ENCODE measurements around the gene SASH1. TPM values are rescaled to one million over a fixed set of nuclear protein-coding genes. Genes with fewer than 3 reads are reported as not detected.

SASH1 gene
- total and polyA plus RNA-seq, 2 of the 8 experiments (the other 6 are each of a cell fraction or from before 2014, with no cell fraction given) = 6.0 to 20.2 TPM

DNA sequence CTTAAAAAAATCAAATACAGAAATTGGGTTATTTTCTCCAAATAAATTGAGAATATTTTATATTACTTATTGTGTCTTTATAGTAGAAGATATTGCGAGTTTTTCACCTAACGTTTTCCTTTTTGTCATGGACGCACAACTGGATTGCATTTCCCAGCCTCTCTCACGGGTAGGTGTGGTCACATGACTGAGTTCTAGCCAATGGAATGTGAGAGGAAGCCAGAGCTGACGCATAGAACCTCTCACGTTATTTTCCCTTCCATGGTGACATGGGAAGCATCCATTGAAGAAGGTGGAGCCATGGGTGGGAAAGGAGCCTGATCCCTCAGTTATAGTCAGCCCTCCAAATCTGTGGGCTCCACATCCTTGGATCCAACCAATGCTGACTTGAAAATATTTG is 248.2 kb downstream of the SASH1 start:
- 89% methylated on average over 6 of the region's 6 CpGs; no CpG with 5 or more reads in 1 of the 2 experiments for WGBS, 2 experiments (ENCODE audit: extremely low coverage in 1 of 2, insufficient coverage in 1 of 2, insufficient read length in 1 of 2, insufficient replicate concordance in 2 of 2, low coverage in 1 of 2, low lambda C conversion rate in 2 of 2, missing lambda C conversion rate in 1 of 2)
- CTCF ChIA-PET (ENCODE audit: partially characterized antibody) = interaction anchor here (0.7 to 1.8 kb wide), 2 partner anchors 13 to 396 kb away, joined by 3 to 4 read pairs; no protein-coding TSS in a partner anchor
- TF ChIP-seq BRCA1 (IDR thresholded peaks at IDR 0.05; ENCODE audit: low read depth, low read length) (no peak), POLR2A (IDR thresholded peaks at IDR 0.05; ENCODE audit: control extremely low read depth in 1 of 2, low read depth in 2 of 2, low read length in 2 of 2) (no peak), KDM1A (IDR thresholded peaks at IDR 0.05; ENCODE audit: borderline replicate concordance, low read length) (no peak), NRF1 (IDR thresholded peaks at IDR 0.05; ENCODE audit: low read depth, low read length) (no peak), EP300 (IDR thresholded peaks at IDR 0.05; ENCODE audit: borderline replicate concordance in 1 of 2, low read depth in 2 of 2, low read length in 2 of 2) (no peak), ZNF274 (IDR thresholded peaks at IDR 0.05; ENCODE audit: borderline replicate concordance, extremely low read depth, low read length) (no peak), SIN3A (conservative IDR thresholded peaks at IDR 0.05 in 1 of 2, IDR thresholded peaks at IDR 0.05 in 1 of 2; ENCODE audit: low read depth in 1 of 2, low read length in 2 of 2) (no peak), ASH2L (IDR thresholded peaks at IDR 0.05; ENCODE audit: low read length) (no peak), CTBP2 (IDR thresholded peaks at IDR 0.05; ENCODE audit: borderline replicate concordance, insufficient read depth, insufficient read length, low read length) (no peak), CHD2 (IDR thresholded peaks at IDR 0.05; ENCODE audit: low read length) (no peak)
- TF ChIP-seq, protein P1, sequence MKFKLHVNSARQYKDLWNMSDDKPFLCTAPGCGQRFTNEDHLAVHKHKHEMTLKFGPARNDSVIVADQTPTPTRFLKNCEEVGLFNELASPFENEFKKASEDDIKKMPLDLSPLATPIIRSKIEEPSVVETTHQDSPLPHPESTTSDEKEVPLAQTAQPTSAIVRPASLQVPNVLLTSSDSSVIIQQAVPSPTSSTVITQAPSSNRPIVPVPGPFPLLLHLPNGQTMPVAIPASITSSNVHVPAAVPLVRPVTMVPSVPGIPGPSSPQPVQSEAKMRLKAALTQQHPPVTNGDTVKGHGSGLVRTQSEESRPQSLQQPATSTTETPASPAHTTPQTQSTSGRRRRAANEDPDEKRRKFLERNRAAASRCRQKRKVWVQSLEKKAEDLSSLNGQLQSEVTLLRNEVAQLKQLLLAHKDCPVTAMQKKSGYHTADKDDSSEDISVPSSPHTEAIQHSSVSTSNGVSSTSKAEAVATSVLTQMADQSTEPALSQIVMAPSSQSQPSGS (IDR thresholded peaks at IDR 0.05; ENCODE audit: low read length) = no peak

More for the DNA sequence above, 248.2 kb downstream of the SASH1 start:
- POLR2A ChIA-PET (ENCODE audit: partially characterized antibody) = no interaction called here
- Histone ChIP-seq H2AFZ (ENCODE audit: low read length) (no peak overlapping the region), H3K79me1 (ENCODE audit: low read depth, low read length) (no peaks in the 10 kb centered on the region), H3K56ac (replicated peaks; ENCODE audit: insufficient read length, low read depth, low read length) (no peak overlapping the region), H3K36me3 (ENCODE audit: control insufficient read depth in 2 of 4, insufficient read depth in 4 of 4, low read length in 3 of 4) (no peaks in the 10 kb centered on the region), H3K79me2 (ENCODE audit: control insufficient read depth in 1 of 2, insufficient read depth in 2 of 2, low read length in 2 of 2) (no peaks in the 10 kb centered on the region), H3K4me2 (ENCODE audit: insufficient read depth in 1 of 2, low read depth in 2 of 2, low read length in 2 of 2) (no peak overlapping the region), H4K8ac (ENCODE audit: extremely low read depth, insufficient read depth, low read length) (no peak overlapping the region), H3K9me3 (ENCODE audit: insufficient read depth in 2 of 2, low read depth in 1 of 2, low read length in 1 of 2) (no peaks in the 10 kb centered on the region; a peak in 1 of 4 replicates), H3K23me2 (ENCODE audit: low read depth, low read length) (no peaks in the 10 kb centered on the region), H3K4me1 (replicated peaks in 1 of 4; ENCODE audit: control insufficient read depth in 3 of 4, insufficient read depth in 4 of 4, low read length in 3 of 4) (no peaks in the 10 kb centered on the region), H3K4me3 (ENCODE audit: extremely low read depth in 1 of 4, insufficient read depth in 2 of 4, low read depth in 3 of 4, low read length in 4 of 4) (no peak overlapping the region), H2BK5ac (ENCODE audit: low read depth, low read length) (no peak overlapping the region), H3K23ac (ENCODE audit: insufficient read length) (no peak overlapping the region), H3K27me3 (replicated peaks in 1 of 4; ENCODE audit: control insufficient read depth in 3 of 4, extremely low read depth in 1 of 4, insufficient read depth in 3 of 4, low read length in 3 of 4) (no peaks in the 10 kb centered on the region), H4K5ac (ENCODE audit: insufficient read length, low read depth, low read length) (no peak overlapping the region), H2BK15ac (ENCODE audit: low read length) (no peak overlapping the region), H2AK5ac (ENCODE audit: low read depth, low read length) (no peak overlapping the region; the same call in 1 of the 2 replicates), H3K14ac (ENCODE audit: insufficient read length) (no peak overlapping the region), H2BK20ac (ENCODE audit: low read length) (no peak overlapping the region), H3K18ac (ENCODE audit: extremely low read depth, low read length) (no peak overlapping the region), H2BK120ac (replicated peaks; ENCODE audit: low read depth, low read length) (no peak overlapping the region), H4K20me1 (replicated peaks in 1 of 2; ENCODE audit: control insufficient read depth in 1 of 2, insufficient read depth in 2 of 2, low read length in 2 of 2) (no peaks in the 10 kb centered on the region), H4K91ac (replicated peaks; ENCODE audit: insufficient read length, low read length) (no peak overlapping the region), H2BK12ac (ENCODE audit: low read depth, low read length) (no peak overlapping the region; the same call in 1 of the 2 replicates), H3K9ac (replicated peaks in 1 of 4; ENCODE audit: extremely low read depth in 1 of 4, low read depth in 3 of 4, low read length in 3 of 4) (no peak overlapping the region), H3K4ac (replicated peaks; ENCODE audit: insufficient read length, low read depth, low read length) (no peak overlapping the region), H3K27ac (ENCODE audit: low read depth, low read length) (no peak overlapping the region)
- no peak for FAIRE-seq
- DNase-seq (ENCODE audit: low read depth in 1 of 2, low spot score in 2 of 2) = no peak

Data from H1 (cell line).